ENCODE results near the gene KLK1.

Gene KLK1

DNA sequence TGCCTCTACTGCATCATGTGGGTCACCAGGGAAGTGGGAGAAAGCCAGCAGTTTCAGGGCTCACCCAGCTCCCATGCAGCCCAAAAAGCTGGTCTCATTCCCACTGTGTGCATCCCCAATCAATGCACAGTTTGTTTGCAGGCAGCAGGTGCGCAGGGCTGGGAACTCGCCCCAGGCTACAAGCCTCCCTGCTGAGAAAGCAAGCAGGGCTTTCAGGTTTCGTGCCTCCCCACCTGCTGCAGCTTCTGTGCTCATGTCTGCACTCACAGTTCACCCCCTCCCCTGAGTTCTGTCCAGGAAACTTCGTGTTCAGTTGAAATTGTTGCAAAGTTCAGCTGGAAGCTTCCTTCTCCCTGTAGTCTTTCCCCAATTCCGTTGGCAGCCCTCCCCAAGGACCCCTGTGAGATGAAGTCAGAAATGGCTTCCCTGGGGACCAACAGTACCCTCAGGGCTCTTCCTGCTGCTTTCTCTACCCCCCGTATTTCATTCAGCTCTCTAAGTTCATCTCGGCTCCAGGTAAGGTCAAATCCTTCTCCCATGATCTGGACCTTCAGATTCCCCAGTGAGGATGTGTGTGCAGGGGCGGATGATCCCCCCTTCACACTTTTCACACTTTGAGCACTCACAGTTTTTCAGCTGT lies 20.8 kb upstream of the KLK1 start:
- Mint-ChIP-seq H3K27ac (no peak overlapping the region), H3K36me3 (ENCODE audit: insufficient read depth) (no peaks in the 10 kb centered on the region), H3K4me1 (ENCODE audit: low read depth in 2 of 2) (no peaks in the 10 kb centered on the region), H3K4me3 (no peak overlapping the region), H3K27me3 (peaks cover 32 to 42% of the 10 kb centered on the region in 2 donors), H3K9me3 (peaks cover 2 to 9% of the 10 kb centered on the region in 2 donors)
- DNase-seq (no peak), ATAC-seq (replicated peaks) (no peak)

DNA sequence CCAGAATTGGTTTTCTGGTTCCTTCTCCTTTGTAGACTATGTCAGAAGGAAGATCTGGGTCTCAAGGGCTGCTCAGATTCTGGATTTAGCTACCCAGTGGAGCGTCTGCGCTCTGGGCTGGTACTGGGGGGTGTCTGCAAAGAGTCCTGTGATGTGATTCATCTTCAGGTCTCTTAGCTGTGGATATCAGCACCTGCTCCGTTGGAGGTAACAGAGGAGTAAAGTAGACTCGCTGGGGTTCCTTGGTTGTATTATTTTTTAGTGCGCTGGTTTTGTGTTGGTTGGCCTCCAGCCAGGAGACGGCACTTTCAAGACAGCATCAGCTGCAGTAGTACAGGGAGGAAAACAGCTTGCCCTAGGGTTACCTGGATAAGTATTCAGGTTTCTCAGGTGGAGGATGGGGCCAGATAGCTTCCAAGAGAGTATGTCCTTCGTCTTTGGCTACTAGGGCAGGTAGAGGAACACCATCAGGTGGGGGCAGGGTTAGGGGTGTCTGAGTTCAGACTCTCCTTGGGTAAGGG lies 20.2 kb upstream of the KLK1 start:
- no peak for ATAC-seq (replicated peaks)
- Mint-ChIP-seq H3K9me3 (peaks cover 2 to 9% of the 10 kb centered on the region in 2 donors), H3K4me1 (ENCODE audit: low read depth in 2 of 2) (no peaks in the 10 kb centered on the region), H3K27me3 (peaks cover 28 to 42% of the 10 kb centered on the region in 2 donors), H3K36me3 (ENCODE audit: insufficient read depth) (no peaks in the 10 kb centered on the region), H3K27ac (no peak overlapping the region), H3K4me3 (no peak overlapping the region)
- DNase-seq, result no peak

DNA sequence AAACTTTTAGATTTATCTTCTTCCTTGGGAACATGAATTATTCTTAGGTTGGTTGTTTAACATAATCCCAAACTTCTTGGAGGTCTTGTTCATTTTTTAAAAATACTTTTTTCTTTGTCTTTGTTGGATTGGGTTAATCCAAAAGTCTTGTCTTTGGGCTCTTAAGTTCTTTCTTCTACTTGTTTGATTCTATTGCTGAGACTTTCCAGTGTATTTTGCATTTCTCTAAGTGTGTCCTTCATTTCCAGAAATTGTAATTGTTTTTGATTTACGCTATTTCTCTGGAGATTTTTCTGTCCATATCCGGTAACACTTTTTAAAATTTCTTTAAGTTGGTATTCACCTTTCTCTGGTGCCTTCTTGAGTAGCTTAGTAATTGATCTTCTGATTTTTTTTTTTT lies 19.6 kb upstream of the KLK1 start:
- ATAC-seq (replicated peaks) (no peak), DNase-seq (no peak)
- no peak overlapping the region for H3K4me3 Mint-ChIP-seq
- H3K27me3 Mint-ChIP-seq, result peaks cover 26 to 42% of the 10 kb centered on the region in 2 donors
- no peaks in the 10 kb centered on the region for H3K36me3 Mint-ChIP-seq (ENCODE audit: insufficient read depth)
- no peak overlapping the region for H3K27ac Mint-ChIP-seq
- H3K4me1 Mint-ChIP-seq (ENCODE audit: low read depth in 2 of 2), result no peaks in the 10 kb centered on the region
- H3K9me3 Mint-ChIP-seq, result peaks cover 2 to 9% of the 10 kb centered on the region in 2 donors

DNA sequence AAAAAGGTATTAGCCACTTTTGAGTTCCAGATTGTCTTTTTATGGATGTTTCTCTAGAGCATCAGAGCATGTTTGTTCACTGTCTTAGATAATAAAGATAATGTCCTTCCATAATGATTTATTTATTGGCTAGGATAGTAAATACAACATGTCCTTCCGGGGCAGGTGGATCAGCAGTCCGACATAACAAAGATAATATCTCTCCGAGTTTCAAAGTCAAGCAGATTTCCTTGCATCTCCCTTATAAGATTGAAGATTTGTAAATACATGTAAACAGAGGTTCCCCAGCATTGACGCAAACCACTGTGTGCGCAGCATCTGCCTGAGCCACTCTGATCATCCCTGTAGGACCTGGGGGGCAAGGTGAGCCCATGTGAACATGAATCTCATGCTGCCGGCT lies 18.5 kb upstream of the KLK1 start:
- Mint-ChIP-seq H3K4me3 (no peak overlapping the region), H3K27ac (no peak overlapping the region), H3K9me3 (peaks cover 2 to 9% of the 10 kb centered on the region in 2 donors), H3K27me3 (peaks cover 33 to 52% of the 10 kb centered on the region in 2 donors), H3K36me3 (ENCODE audit: insufficient read depth) (no peaks in the 10 kb centered on the region), H3K4me1 (ENCODE audit: low read depth in 2 of 2) (no peaks in the 10 kb centered on the region)
- ATAC-seq (replicated peaks) (no peak), DNase-seq (no peak)

DNA sequence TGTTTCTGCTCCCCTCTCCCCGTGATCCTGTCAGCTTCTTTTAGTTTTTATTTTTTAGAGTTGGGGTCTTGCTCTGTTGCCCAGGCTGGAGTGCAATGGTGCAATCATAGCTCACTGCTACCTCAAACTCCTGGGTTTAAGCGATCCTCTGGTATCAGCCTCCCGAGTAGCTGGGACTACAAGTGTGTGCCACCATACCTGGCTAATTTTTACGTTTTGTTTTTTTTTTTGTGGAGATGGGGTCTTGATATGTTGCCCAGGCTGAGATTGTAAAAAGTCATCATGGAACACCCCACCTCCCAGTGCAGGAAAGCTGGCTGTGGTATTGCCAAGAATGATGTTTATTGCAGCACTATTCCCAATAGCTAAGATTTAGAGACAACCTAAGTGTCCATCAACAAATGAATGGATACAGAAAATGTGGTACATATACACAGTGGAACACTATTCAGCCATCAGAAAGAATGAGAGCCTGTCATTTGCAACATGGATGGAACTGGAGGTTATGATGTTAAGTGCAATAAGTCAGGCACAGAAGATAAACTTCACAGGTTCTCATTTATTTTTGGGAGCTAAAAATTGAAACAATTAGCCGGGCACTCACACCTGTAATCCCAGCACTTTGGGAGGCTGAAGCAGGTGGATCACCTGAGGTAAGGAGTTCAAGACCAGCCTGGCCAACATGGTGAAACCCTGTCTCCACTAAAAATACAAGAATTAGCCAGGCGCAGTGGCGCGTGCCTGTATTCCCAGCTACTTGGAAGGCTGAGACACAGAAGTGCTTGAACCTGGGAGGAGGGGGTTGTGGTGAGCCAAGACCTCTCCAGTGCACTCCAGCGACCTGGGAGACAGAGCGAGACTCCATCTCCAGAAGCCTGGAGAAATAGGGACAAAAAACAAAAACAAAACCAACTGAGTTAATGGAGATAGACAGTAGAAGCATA lies 16.4 kb upstream of the KLK1 start:
- peaks cover 11 to 13% of the 10 kb centered on the region in 2 donors for H3K4me1 Mint-ChIP-seq (ENCODE audit: low read depth in 2 of 2)
- ATAC-seq (replicated peaks) (no peak), DNase-seq (no peak)
- peaks cover 42 to 72% of the 10 kb centered on the region in 2 donors for H3K27me3 Mint-ChIP-seq
- H3K4me3 Mint-ChIP-seq, result no peak overlapping the region
- H3K9me3 Mint-ChIP-seq, result peaks cover 2 to 9% of the 10 kb centered on the region in 2 donors
- peaks cover 4% of the 10 kb centered on the region for H3K36me3 Mint-ChIP-seq (ENCODE audit: insufficient read depth)
- no peak overlapping the region for H3K27ac Mint-ChIP-seq

DNA sequence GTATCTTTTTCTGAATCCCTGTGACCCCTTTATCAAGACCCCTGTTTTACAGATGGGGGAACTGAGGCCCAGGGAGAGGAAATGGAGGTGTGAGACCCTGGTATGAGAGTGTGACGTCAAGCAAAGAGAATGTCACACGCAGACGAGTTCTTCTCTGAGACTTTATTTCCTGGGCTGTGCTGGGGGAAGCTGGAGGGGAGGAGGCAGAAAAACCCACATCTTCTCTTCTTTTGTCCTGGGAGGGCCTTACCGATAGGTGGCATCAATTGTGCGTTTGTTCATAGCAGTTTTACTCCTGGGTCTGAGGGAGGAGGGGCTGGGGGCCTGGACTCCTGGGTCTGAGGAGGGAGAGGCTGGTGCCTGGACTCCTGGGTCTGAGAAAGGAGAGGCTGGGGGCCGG lies 14.7 kb upstream of the KLK1 start:
- Mint-ChIP-seq H3K27me3 (peaks cover 43 to 66% of the 10 kb centered on the region in 2 donors), H3K4me3 (no peak overlapping the region), H3K4me1 (ENCODE audit: low read depth in 2 of 2) (peaks cover 11 to 13% of the 10 kb centered on the region in 2 donors), H3K36me3 (ENCODE audit: insufficient read depth) (peaks cover 4% of the 10 kb centered on the region), H3K9me3 (peaks cover 2% of the 10 kb centered on the region in 2 donors), H3K27ac (no peak overlapping the region)
- no peak for DNase-seq
- ATAC-seq (replicated peaks), result no peak

DNA sequence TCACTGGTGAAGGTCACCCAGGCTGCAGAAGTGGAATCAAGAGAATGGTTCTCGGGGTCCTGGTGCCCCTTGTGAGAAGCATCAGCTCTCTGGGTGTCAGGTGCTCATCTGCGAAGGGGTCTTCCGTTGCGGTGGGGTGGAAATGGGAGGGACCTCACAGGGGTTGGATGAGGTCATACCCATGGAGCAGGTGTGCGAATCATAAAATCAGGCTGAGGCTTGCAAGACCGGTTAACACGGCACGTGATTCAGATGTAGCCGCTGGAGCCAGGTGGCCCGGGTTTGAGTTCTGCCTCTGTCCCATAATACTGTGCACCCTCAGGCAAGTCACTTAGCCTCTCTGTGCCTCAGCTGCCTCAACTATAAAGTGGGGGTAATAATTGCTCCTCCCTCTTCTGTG lies 13.7 kb upstream of the KLK1 start:
- peaks cover 4% of the 10 kb centered on the region for H3K36me3 Mint-ChIP-seq (ENCODE audit: insufficient read depth)
- no peak overlapping the region for H3K27ac Mint-ChIP-seq
- DNase-seq (no peak), ATAC-seq (replicated peaks) (no peak)
- peaks cover 52 to 75% of the 10 kb centered on the region in 2 donors for H3K27me3 Mint-ChIP-seq
- peaks cover 11 to 13% of the 10 kb centered on the region in 2 donors for H3K4me1 Mint-ChIP-seq (ENCODE audit: low read depth in 2 of 2)
- H3K4me3 Mint-ChIP-seq, result peak overlapping the region; percentile 86 to 88
- H3K9me3 Mint-ChIP-seq, result peaks cover 0 to 2% of the 10 kb centered on the region in 2 donors

DNA sequence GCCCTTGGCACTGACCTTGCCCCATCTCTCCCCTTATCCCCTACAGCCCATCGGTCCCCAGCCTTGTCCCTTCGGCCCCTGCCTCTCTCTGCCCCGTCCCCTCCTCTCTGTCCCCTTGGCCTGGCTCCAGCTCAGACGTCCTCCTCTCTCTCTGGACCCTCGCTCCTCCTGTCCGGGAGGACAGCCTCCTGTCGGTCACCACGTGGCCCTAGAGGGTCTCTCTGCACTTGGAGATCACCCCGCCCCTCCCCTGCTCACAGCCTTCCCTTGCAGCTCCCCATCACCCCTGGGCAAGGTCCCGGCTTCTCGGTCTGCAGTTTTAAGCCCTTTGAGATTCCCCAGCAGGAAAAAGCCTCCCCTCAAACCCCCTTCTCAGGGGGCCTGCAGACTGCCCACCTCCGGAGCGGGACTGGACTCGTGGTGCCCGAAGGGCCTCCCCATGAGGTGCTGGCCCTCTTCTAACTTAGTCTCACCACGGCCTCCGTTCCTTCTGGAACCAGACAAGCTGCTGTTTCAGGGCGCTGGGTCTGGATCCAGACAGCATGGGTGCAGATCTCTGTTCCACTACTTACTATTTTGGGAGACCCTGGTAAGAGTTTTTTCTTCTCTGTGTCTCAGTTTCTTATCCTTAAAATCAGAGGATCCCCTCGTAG lies 13.1 kb upstream of the KLK1 start:
- H3K4me1 Mint-ChIP-seq (ENCODE audit: low read depth in 2 of 2), result peaks cover 11 to 13% of the 10 kb centered on the region in 2 donors
- H3K4me3 Mint-ChIP-seq, result peak overlapping the region; percentile 86 to 88
- no peak for ATAC-seq (replicated peaks)
- peaks cover 0 to 2% of the 10 kb centered on the region in 2 donors for H3K9me3 Mint-ChIP-seq
- H3K36me3 Mint-ChIP-seq (ENCODE audit: insufficient read depth), result peaks cover 4% of the 10 kb centered on the region
- peaks cover 59 to 81% of the 10 kb centered on the region in 2 donors for H3K27me3 Mint-ChIP-seq
- H3K27ac Mint-ChIP-seq, result peak overlapping the region in 1 of 2 donors; percentile 71
- DNase-seq, result no peak

DNA sequence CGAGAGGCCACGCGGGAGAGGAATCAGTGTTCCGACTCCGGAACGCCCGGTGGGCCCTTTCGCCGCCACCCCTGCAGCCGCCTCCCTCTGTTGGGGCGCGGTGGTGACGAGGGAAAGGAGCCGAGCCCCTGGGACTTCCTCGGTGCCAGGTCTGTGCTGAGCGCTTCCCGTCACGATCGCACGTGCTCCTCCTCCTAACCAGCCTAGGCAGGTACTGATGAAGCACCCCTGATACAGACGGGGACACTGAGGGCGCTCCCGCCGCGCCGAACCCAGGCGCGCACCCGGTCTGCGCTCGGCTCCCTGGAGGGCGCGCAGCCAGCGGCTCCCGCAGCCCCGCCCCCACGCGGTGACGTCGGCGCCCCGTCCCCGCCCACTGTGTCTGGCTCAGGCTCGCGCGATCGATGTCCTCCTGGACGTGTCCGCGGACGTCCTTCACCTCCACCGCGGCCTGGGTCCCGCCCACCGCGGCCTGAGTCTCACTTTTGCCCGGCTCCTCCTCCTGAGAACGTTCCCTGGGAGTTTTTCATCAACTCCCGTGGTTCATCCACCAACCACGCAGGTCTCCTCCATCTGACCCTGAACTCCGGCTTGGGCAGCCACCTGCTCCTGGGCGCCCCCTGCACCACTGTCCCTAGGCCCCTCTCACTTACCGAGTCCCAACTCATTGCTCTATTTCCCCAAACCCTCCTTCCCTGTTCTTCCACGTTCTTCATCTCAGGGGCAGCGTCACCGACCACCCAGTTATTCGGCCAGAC lies 12.4 kb upstream of the KLK1 start:
- ATAC-seq (replicated peaks) (peak; percentile 80), DNase-seq (peak; percentile 36 to 45 (median 40))
- Mint-ChIP-seq H3K4me3 (peak overlapping the region; percentile 86 to 88), H3K36me3 (ENCODE audit: insufficient read depth) (peaks cover 4% of the 10 kb centered on the region), H3K9me3 (no peaks in the 10 kb centered on the region), H3K27me3 (peaks cover 60 to 84% of the 10 kb centered on the region in 2 donors), H3K4me1 (ENCODE audit: low read depth in 2 of 2) (peaks cover 11 to 13% of the 10 kb centered on the region in 2 donors), H3K27ac (peak overlapping the region in 1 of 2 donors; percentile 71)

DNA sequence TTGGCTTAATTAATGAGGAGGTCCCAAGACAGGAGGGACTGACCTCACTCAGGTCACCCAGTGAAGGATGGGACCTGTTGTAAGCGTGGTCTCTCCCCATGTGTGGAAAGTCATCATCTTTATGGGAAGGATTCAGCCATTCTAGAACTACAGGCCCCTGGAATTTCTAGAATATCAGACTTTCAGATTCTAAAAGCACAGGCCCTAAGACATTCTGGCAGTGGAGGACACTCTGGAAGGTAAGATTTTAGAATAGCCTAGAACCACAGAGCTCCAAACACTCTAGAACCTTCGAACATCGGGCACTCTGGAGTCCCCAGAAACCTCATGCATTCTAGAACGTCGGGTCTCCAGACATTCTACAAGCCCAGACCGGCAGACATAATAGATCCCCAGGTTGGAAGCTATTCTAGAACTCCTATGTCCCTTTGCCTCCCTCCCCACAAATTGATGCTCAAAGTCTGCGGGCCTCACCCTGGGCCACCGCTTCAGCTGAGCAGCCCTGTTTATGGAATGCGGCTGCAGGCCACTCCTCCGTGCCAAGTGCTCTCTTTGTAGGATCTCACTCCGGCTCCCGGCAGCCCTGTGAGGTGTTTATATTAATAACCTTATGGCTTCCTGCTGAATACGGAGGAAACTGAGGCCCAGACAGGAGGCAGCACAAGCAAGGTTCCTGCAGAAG lies 11.7 kb upstream of the KLK1 start:
- H3K4me1 Mint-ChIP-seq (ENCODE audit: low read depth in 2 of 2), result peaks cover 11 to 13% of the 10 kb centered on the region in 2 donors
- no peak for DNase-seq
- H3K9me3 Mint-ChIP-seq, result no peaks in the 10 kb centered on the region
- peak overlapping the region; percentile 86 to 88 for H3K4me3 Mint-ChIP-seq
- no peak overlapping the region for H3K27ac Mint-ChIP-seq
- peaks cover 4% of the 10 kb centered on the region for H3K36me3 Mint-ChIP-seq (ENCODE audit: insufficient read depth)
- ATAC-seq (replicated peaks), result no peak
- H3K27me3 Mint-ChIP-seq, result peaks cover 63 to 90% of the 10 kb centered on the region in 2 donors

DNA sequence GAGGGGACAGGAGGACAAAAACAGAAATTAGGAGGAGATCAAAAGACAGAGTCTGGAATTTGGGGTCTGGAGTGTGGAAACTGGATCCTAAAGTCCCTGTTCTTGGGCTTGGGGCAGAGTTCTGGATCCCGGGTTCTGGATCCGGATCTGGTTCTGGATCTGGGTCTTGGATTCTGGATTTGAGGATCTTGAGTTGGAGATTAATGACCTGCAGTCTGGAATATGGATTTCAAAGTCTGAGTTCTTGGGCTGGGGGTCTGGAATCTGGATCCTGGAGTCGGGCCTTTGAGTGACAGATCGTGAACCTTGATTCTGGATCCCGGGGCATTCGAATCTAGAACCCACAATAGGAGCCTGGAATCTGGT lies 10.2 kb upstream of the KLK1 start:
- H3K27me3 Mint-ChIP-seq, result peaks cover 66 to 80% of the 10 kb centered on the region in 2 donors

DNA sequence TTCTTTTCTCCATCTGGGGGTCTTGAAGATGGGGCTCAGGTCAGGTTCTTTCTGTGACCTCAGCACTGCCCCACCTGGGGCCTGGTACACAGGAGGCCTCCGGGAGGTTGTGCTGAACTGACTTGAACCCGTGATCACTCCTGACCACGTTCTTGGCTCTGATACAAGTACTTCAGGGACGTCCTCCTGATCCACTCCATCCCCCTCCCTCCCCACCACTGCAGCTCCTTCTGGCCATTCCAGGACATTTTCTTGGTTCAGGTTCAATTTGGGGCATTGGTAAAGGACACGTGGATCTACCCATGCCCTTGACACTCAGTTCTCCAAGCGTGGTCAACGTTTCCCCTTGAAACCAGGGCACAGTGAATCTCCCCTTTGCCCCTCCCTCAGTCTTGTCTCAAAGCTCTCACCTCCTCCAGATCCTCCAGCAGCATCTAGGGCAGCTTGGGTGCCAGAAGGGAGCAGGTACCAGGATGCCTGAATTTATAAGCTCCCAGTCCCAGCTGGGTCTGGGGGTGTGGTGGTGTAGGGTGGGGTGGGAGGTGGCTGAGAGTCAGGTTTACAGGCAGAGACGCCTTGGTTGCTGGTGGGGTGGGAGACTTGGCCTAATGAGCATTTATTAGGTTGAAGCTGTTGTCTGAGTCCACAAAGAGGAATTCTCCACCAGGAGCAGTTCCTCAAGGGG lies 9.7 kb upstream of the KLK1 start, which contains the start of gene KLK15:
Gene KLK15 (minus strand): TSS at position 458 of the 685 bp plus-strand sequence. CDS start 2,082 bp downstream, outside the sequence.
- Mint-ChIP-seq H3K36me3 (ENCODE audit: insufficient read depth) (peaks cover 4% of the 10 kb centered on the region), H3K9me3 (no peaks in the 10 kb centered on the region), H3K27me3 (peaks cover 64 to 77% of the 10 kb centered on the region in 2 donors), H3K4me3 (no peak within 1 kb of the TSS), H3K4me1 (ENCODE audit: low read depth in 2 of 2) (peaks cover 11 to 13% of the 10 kb centered on the region in 2 donors), H3K27ac (no peak within 1 kb of the TSS)
- DNase-seq, result no peak
- ATAC-seq (replicated peaks), result no peak

More for the DNA sequence above, 10.2 kb upstream of the KLK1 start:
- Mint-ChIP-seq H3K36me3 (ENCODE audit: insufficient read depth) (peaks cover 4% of the 10 kb centered on the region), H3K4me3 (no peak overlapping the region), H3K4me1 (ENCODE audit: low read depth in 2 of 2) (peaks cover 11 to 13% of the 10 kb centered on the region in 2 donors), H3K9me3 (no peaks in the 10 kb centered on the region), H3K27ac (no peak overlapping the region)
- no peak for ATAC-seq (replicated peaks)
- no peak for DNase-seq
